GM12864 (cell line): ENCODE data around the gene IFI30.
A peak's percentile ranks its signal among the peaks of the same experiment; 100 is the strongest.
"Not testable (repeated sequence)": the region's sequence is repeated elsewhere in the genome, so short reads cannot be mapped to it uniquely, and the experiment has no call there.

Experiments used
- DNase-seq: peaks from one replicate; pipeline ENCODE4 v3.0.0-alpha.2; 2011; ENCODE audit warnings: low read depth
- H3K4me3 ChIP-seq: 2 replicates; pipeline ENCODE4 v1.5.1; 2011; ENCODE audit warnings: mild to moderate bottlenecking, low read depth, low read length, control low read depth
- CTCF ChIP-seq: IDR thresholded peaks from 2 replicates; pipeline ENCODE4 v1.5.1; 2011; ENCODE audit warnings: low read depth, mild to moderate bottlenecking, moderate library complexity, low read length, control low read depth, inconsistent platforms; ENCODE audit errors: missing control alignments

Gene IFI30

GRCh38 chr19:18203408-18203862 is 29.8 kb downstream of the IFI30 start:
- DNase-seq: no peak
- peak overlapping the region; percentile 71 for H3K4me3 ChIP-seq
- no peak for TF ChIP-seq CTCF

GRCh38 chr19:18203863-18204393 is 30.3 kb downstream of the IFI30 start, which contains the start of gene RAB3A:
Gene RAB3A (minus strand): TSS chr19:18204042. CDS start chr19:18202740, 1,302 bp downstream.
- H3K4me3 ChIP-seq: peak within 1 kb of the TSS; percentile 76
- no peak for TF ChIP-seq CTCF
- DNase-seq: peak; percentile 99

- no peak for DNase-seq
- H3K4me3 ChIP-seq: peak overlapping the region; percentile 76
- no peak for TF ChIP-seq CTCF
Measured at GRCh38 chr19:18204394-18205199, 31.0 kb downstream of the IFI30 start.

- peak overlapping the region; percentile 76 for H3K4me3 ChIP-seq
- TF ChIP-seq CTCF: no peak
- no peak for DNase-seq
Measured at GRCh38 chr19:18205200-18205892, 31.7 kb downstream of the IFI30 start.

- DNase-seq: no peak
- no peak overlapping the region for H3K4me3 ChIP-seq
- no peak for TF ChIP-seq CTCF
Measured at GRCh38 chr19:18206018-18206417, 32.4 kb downstream of the IFI30 start.

GRCh38 chr19:18208098-18208951 is 34.7 kb downstream of the IFI30 start:
- no peak overlapping the region for H3K4me3 ChIP-seq
- TF ChIP-seq CTCF: peak; percentile 67
- DNase-seq: no peak

GRCh38 chr19:18209912-18210311 is 36.3 kb downstream of the IFI30 start:
- not testable (repeated sequence) for H3K4me3 ChIP-seq, DNase-seq
